WTC11 (cell line): Measurements from ENCODE around the gene RRP36. TPM values are rescaled to one million over a fixed set of nuclear protein-coding genes. Genes with fewer than 3 reads are reported as not detected.

Source experiments
- CBFB ChIP-seq: sonication (generic); formaldehyde crosslinking; IDR thresholded peaks from 2 replicates; pipeline ENCODE4 v1.8.1; 2022; ENCODE audit warnings: mild to moderate bottlenecking, low read depth, missing genetic modification reagents
- CREM ChIP-seq: sonication (generic); formaldehyde crosslinking; IDR thresholded peaks from 2 replicates; pipeline ENCODE4 v1.8.1; 2022; ENCODE audit warnings: mild to moderate bottlenecking, missing genetic modification reagents, moderate library complexity
- EMX1 ChIP-seq: fragments of 250-450 bp; sonication (Bioruptor Pico); IDR thresholded peaks from 2 replicates; pipeline ENCODE4 v1.8.0; 2021; ENCODE audit warnings: mild to moderate bottlenecking
- ETV6 ChIP-seq: sonication (generic); formaldehyde crosslinking; IDR thresholded peaks from 2 replicates; pipeline ENCODE4 v1.8.1; 2022; ENCODE audit warnings: mild to moderate bottlenecking, missing genetic modification reagents
- GABPB1 ChIP-seq: sonication (generic); formaldehyde crosslinking; IDR thresholded peaks from 2 replicates; pipeline ENCODE4 v1.8.1; 2023; ENCODE audit warnings: mild to moderate bottlenecking, missing genetic modification reagents
- GTF2I ChIP-seq: fragments of 250-450 bp; sonication (Bioruptor Pico); conservative IDR thresholded peaks from 2 replicates; pipeline ENCODE4 v1.4.0; 2021; ENCODE audit warnings: mild to moderate bottlenecking
- IRF2 ChIP-seq: sonication (generic); formaldehyde crosslinking; IDR thresholded peaks from 2 replicates; pipeline ENCODE4 v1.8.0; 2022; ENCODE audit warnings: low read depth, missing genetic modification reagents, borderline replicate concordance
- JAZF1 ChIP-seq: fragments of 250-450 bp; sonication (Bioruptor Pico); IDR thresholded peaks from 2 replicates; pipeline ENCODE4 v1.9.0; 2021; ENCODE audit warnings: moderate library complexity, mild to moderate bottlenecking, inconsistent platforms
- PREB ChIP-seq: sonication (generic); formaldehyde crosslinking; IDR thresholded peaks from 2 replicates; pipeline ENCODE4 v1.8.1; 2022; ENCODE audit warnings: mild to moderate bottlenecking, missing genetic modification reagents, moderate library complexity, borderline replicate concordance
- RORB ChIP-seq: fragments of 250-450 bp; sonication (Bioruptor Pico); IDR thresholded peaks from 2 replicates; pipeline ENCODE4 v1.9.0; 2021; ENCODE audit warnings: mild to moderate bottlenecking
- SOX15 ChIP-seq: fragments of 250-450 bp; sonication (Bioruptor Pico); IDR thresholded peaks from 2 replicates; pipeline ENCODE4 v1.9.0; 2021; ENCODE audit warnings: mild to moderate bottlenecking
- SP1 ChIP-seq: sonication (generic); formaldehyde crosslinking; conservative IDR thresholded peaks from 2 replicates; pipeline ENCODE4 v1.8.1; 2022; ENCODE audit warnings: missing genetic modification reagents
- TEAD1 ChIP-seq: sonication (generic); formaldehyde crosslinking; IDR thresholded peaks from 2 replicates; pipeline ENCODE4 v1.8.0; 2022; ENCODE audit warnings: mild to moderate bottlenecking, missing genetic modification reagents
- TP53 ChIP-seq: sonication (generic); formaldehyde crosslinking; IDR thresholded peaks from 2 replicates; pipeline ENCODE4 v1.8.1; 2023; ENCODE audit warnings: mild to moderate bottlenecking, missing genetic modification reagents
- ZBTB21 ChIP-seq: sonication (generic); formaldehyde crosslinking; IDR thresholded peaks from 2 replicates; pipeline ENCODE4 v1.8.1; 2023; ENCODE audit warnings: mild to moderate bottlenecking, missing genetic modification reagents, borderline replicate concordance
- ZNF219 ChIP-seq: sonication (generic); formaldehyde crosslinking; IDR thresholded peaks from 2 replicates; pipeline ENCODE4 v1.8.0; 2023; ENCODE audit warnings: missing genetic modification reagents, mild to moderate bottlenecking, borderline replicate concordance
- ZNF532 ChIP-seq: fragments of 250-450 bp; sonication (Bioruptor Pico); IDR thresholded peaks from 2 replicates; pipeline ENCODE4 v1.9.0; 2021; ENCODE audit warnings: mild to moderate bottlenecking, borderline replicate concordance
- ZSCAN18 ChIP-seq: fragments of 250-450 bp; sonication (Bioruptor Pico); IDR thresholded peaks from 2 replicates; pipeline ENCODE4 v2.1.2; 2022; ENCODE audit warnings: mild to moderate bottlenecking, moderate library complexity
- total RNA-seq: library from RNA; stranded (reverse); gene quantifications from 3 replicates; pipeline ENCODE4 v1.2.3, GENCODE V29; 2021
- TF ChIP-seq, protein P1 (sequence below): sonication (generic); formaldehyde crosslinking; conservative IDR thresholded peaks from 2 replicates; pipeline ENCODE4 v1.8.1; 2022; ENCODE audit warnings: mild to moderate bottlenecking, missing genetic modification reagents
- TF ChIP-seq, protein P2 (sequence below): sonication (generic); formaldehyde crosslinking; IDR thresholded peaks from 2 replicates; pipeline ENCODE4 v1.8.0; 2023; ENCODE audit warnings: missing genetic modification reagents
- TF ChIP-seq, protein P3 (sequence below): sonication (generic); formaldehyde crosslinking; IDR thresholded peaks from 2 replicates; pipeline ENCODE4 v1.8.0; 2022; ENCODE audit warnings: mild to moderate bottlenecking, missing genetic modification reagents
- TF ChIP-seq, protein P4 (sequence below): sonication (generic); formaldehyde crosslinking; IDR thresholded peaks from 2 replicates; pipeline ENCODE4 v1.8.1; 2023; ENCODE audit warnings: mild to moderate bottlenecking, missing genetic modification reagents, moderate library complexity
- TF ChIP-seq, protein P5 (sequence below): sonication (generic); formaldehyde crosslinking; IDR thresholded peaks from 2 replicates; pipeline ENCODE4 v1.8.1; 2023; ENCODE audit warnings: mild to moderate bottlenecking, missing genetic modification reagents

Gene RRP36
- total RNA-seq, 1 experiment from 2014 or later = 81.0 TPM

DNA sequence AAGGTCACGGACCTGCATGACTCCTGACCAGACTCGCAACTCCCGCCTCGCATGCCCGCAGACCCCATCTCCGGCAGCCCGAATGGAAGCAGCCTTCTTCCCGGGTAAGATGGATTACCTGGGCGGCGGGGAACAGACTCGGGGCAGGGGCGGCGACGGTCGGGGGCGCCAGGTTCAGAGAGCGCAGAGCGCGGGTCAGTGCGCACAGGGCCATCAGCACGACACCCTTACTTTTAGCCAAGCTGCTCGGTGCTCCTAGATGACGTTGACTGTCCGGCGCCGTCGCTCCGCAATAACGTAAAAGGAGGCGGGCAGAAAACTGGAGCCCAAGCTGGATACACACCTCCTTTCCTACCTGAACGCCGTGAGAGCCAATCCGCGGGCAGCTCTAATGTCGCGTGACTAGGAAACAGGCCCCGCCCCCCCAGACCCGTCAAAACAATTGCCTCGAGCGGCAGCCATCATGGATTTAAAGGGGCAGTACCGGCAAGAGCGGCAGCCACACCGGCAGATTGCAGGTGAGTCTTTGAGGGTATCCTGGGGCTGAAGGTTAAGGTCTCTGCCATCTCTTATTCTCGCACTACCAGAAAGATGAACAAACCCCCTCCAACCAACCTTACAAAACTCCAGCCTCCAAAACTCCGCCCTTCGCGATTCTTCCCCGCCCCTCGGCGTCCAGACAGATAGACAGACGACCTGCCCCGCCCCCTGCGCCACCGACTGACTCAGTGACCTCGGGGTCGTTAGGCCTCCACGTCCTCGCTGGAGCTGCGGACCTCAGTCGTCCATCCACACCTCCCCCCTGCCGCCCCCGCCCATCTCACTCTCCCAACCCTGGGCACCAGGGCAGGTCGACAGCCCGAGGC, 38.0 kb downstream of the RRP36 start, which contains the start of the genes KLC4 and MRPL2 (continued):
- TF ChIP-seq TEAD1 (no peak), ZNF532 (CRISPR knock-in tag) (no peak), CBFB (CRISPR knock-in tag) (no peak), PREB (no peak), ZBTB21 (CRISPR knock-in tag) (no peak), JAZF1 (CRISPR knock-in tag) (no peak), ZNF219 (CRISPR knock-in tag) (no peak), CREM (CRISPR knock-in tag) (peak; percentile 99), SOX15 (CRISPR knock-in tag) (no peak), RORB (CRISPR knock-in tag) (no peak), IRF2 (CRISPR knock-in tag) (no peak), EMX1 (CRISPR knock-in tag) (no peak), SP1 (CRISPR knock-in tag) (peak; percentile 93), TP53 (no peak), GTF2I (CRISPR knock-in tag) (no peak), ZSCAN18 (CRISPR knock-in tag) (no peak), GABPB1 (CRISPR knock-in tag) (0 out of 2 replicates have a peak, but pooled peaks have one; percentile 41), ETV6 (0 out of 2 replicates have a peak, but pooled peaks have one; percentile 35)
- TF ChIP-seq, protein P1, sequence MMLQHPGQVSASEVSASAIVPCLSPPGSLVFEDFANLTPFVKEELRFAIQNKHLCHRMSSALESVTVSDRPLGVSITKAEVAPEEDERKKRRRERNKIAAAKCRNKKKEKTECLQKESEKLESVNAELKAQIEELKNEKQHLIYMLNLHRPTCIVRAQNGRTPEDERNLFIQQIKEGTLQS = no peak
- TF ChIP-seq, protein P2, sequence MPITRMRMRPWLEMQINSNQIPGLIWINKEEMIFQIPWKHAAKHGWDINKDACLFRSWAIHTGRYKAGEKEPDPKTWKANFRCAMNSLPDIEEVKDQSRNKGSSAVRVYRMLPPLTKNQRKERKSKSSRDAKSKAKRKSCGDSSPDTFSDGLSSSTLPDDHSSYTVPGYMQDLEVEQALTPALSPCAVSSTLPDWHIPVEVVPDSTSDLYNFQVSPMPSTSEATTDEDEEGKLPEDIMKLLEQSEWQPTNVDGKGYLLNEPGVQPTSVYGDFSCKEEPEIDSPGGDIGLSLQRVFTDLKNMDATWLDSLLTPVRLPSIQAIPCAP (CRISPR knock-in tag) = no peak
- TF ChIP-seq, protein P3, sequence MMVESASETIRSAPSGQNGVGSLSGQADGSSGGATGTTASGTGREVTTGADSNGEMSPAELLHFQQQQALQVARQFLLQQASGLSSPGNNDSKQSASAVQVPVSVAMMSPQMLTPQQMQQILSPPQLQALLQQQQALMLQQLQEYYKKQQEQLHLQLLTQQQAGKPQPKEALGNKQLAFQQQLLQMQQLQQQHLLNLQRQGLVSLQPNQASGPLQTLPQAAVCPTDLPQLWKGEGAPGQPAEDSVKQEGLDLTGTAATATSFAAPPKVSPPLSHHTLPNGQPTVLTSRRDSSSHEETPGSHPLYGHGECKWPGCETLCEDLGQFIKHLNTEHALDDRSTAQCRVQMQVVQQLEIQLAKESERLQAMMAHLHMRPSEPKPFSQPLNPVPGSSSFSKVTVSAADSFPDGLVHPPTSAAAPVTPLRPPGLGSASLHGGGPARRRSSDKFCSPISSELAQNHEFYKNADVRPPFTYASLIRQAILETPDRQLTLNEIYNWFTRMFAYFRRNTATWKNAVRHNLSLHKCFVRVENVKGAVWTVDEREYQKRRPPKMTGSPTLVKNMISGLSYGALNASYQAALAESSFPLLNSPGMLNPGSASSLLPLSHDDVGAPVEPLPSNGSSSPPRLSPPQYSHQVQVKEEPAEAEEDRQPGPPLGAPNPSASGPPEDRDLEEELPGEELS (CRISPR knock-in tag) = no peak
- TF ChIP-seq, protein P4, sequence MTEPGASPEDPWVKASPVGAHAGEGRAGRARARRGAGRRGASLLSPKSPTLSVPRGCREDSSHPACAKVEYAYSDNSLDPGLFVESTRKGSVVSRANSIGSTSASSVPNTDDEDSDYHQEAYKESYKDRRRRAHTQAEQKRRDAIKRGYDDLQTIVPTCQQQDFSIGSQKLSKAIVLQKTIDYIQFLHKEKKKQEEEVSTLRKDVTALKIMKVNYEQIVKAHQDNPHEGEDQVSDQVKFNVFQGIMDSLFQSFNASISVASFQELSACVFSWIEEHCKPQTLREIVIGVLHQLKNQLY = no peak
- TF ChIP-seq, protein P5, sequence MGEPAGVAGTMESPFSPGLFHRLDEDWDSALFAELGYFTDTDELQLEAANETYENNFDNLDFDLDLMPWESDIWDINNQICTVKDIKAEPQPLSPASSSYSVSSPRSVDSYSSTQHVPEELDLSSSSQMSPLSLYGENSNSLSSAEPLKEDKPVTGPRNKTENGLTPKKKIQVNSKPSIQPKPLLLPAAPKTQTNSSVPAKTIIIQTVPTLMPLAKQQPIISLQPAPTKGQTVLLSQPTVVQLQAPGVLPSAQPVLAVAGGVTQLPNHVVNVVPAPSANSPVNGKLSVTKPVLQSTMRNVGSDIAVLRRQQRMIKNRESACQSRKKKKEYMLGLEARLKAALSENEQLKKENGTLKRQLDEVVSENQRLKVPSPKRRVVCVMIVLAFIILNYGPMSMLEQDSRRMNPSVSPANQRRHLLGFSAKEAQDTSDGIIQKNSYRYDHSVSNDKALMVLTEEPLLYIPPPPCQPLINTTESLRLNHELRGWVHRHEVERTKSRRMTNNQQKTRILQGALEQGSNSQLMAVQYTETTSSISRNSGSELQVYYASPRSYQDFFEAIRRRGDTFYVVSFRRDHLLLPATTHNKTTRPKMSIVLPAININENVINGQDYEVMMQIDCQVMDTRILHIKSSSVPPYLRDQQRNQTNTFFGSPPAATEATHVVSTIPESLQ (CRISPR knock-in tag) = no peak
